ENCODE results near the gene KSR1.
"Not testable (repeated sequence)": the region's sequence is repeated elsewhere in the genome, so short reads cannot be mapped to it uniquely, and the experiment has no call there.

GRCh38 chr17:27653449-27653971 is 197.3 kb downstream of the KSR1 start:
- TF ChIP-seq EZH2 (IDR thresholded peaks at IDR 0.05; ENCODE audit: low read length, missing control alignments): not testable (repeated sequence)
- TF ChIP-seq, protein P1, sequence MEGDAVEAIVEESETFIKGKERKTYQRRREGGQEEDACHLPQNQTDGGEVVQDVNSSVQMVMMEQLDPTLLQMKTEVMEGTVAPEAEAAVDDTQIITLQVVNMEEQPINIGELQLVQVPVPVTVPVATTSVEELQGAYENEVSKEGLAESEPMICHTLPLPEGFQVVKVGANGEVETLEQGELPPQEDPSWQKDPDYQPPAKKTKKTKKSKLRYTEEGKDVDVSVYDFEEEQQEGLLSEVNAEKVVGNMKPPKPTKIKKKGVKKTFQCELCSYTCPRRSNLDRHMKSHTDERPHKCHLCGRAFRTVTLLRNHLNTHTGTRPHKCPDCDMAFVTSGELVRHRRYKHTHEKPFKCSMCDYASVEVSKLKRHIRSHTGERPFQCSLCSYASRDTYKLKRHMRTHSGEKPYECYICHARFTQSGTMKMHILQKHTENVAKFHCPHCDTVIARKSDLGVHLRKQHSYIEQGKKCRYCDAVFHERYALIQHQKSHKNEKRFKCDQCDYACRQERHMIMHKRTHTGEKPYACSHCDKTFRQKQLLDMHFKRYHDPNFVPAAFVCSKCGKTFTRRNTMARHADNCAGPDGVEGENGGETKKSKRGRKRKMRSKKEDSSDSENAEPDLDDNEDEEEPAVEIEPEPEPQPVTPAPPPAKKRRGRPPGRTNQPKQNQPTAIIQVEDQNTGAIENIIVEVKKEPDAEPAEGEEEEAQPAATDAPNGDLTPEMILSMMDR (conservative IDR thresholded peaks at IDR 0.05 in 1 of 2, IDR thresholded peaks at IDR 0.05 in 1 of 2; ENCODE audit: low read depth in 1 of 2, low read length in 2 of 2): not testable (repeated sequence)
